Heart left ventricle (tissue), 13 donors: ENCODE data around the gene CSE1L.

ENCODE experiments used
- POLR2A ChIP-seq, 2 donors: fragments of 450-650 bp; IDR thresholded peaks; one replicate each; pipeline ENCODE4 v1.6.1; 2017; ENCODE audit warnings: antibody characterized with exemption in 2 of 2, mild to moderate bottlenecking in 2 of 2, moderate library complexity in 2 of 2
- TF ChIP-seq, protein P1 (sequence below), 12 donors: fragments of 200-600 bp; sonication (generic) in 4 of 12; IDR thresholded peaks; one replicate each; pipeline versions ENCODE4 v1.5.0 to v1.8.0; 2018 to 2022; ENCODE audit warnings: antibody characterized with exemption in 12 of 12, mild to moderate bottlenecking in 5 of 12
- donor health status: ischemic (EF 13 %, LVEDD 7.1; RV severe dilation, severe dysfunction).
- donor health status: DM: no; HTN: yes; CAD: no.
- donor health status: DM: no; HTN: no; CAD: no.
- donor health status: ischemic (EF 25% LVEDD 6.9; RV normal size, moderate dysfunction).
- donor health status: ischemic (EF 25% LVEDD 5.7; RV mildly dilated, moderate dysfunction).
- donor health status: ischemic (EF 35%, LVEDD 5.7; RV mildly dilated, moderate dysfunction).
- donor health status: nonischemic (EF 11% LVEDD 7.7; RV severe dilation, severe dysfunction).
- donor health status: DM: yes; HTN: yes; CAD: no.
- donor health status: PGD.
- donor health status: ischemic (EF 29% LVEDD 5.4; RV normal size, mild dysfunction).
- donor health status: nonischemic (EF 23%, LVEDD 6.1; RV moderate dilation, normal function).

DNA sequence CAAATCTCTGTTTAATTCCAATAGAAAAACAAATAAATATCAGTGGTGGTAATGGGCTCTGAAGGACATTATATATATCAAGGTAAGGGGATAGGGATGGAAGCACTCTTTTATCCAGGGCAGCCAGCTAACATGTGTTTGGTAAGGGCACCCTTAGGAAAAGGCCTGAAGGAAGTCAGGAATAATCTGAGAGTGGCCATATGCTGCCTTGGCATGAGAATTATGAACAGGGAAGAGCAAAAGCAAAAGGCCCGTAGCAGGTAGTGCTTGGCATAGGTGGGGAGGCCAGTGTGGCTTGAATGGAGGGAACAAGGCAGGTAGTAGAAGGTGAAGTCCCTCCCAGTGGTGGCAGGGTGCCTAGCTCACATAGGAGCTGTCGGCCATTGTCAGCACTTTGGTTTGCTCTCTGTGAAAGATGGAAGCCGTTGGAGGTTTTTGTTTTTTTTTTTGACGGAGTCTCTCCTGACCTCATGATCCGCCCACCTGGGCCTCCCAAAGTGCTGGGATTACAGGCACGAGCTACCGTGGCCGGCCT lies 39.6 kb upstream of the CSE1L start:
- TF ChIP-seq, protein P1, sequence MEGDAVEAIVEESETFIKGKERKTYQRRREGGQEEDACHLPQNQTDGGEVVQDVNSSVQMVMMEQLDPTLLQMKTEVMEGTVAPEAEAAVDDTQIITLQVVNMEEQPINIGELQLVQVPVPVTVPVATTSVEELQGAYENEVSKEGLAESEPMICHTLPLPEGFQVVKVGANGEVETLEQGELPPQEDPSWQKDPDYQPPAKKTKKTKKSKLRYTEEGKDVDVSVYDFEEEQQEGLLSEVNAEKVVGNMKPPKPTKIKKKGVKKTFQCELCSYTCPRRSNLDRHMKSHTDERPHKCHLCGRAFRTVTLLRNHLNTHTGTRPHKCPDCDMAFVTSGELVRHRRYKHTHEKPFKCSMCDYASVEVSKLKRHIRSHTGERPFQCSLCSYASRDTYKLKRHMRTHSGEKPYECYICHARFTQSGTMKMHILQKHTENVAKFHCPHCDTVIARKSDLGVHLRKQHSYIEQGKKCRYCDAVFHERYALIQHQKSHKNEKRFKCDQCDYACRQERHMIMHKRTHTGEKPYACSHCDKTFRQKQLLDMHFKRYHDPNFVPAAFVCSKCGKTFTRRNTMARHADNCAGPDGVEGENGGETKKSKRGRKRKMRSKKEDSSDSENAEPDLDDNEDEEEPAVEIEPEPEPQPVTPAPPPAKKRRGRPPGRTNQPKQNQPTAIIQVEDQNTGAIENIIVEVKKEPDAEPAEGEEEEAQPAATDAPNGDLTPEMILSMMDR (IDR thresholded peaks at IDR 0.05), result no peak
- TF ChIP-seq POLR2A (IDR thresholded peaks at IDR 0.05), result no peak
